Stomach (tissue), 9 donors: ENCODE results near the gene IL4I1. TPM values are rescaled to one million over a fixed set of nuclear protein-coding genes. Genes with fewer than 3 reads are reported as not detected.

Experiments
- DNase-seq, 2 donors: peaks; one replicate each; pipeline versions ENCODE4 v3.0.0 to v3.0.0-alpha.2; 2013 to 2019
- H3K27ac ChIP-seq, 5 donors: fragments of 200-600 bp in 4 of 5; sonication (generic) in 4 of 5; one replicate each; pipeline ENCODE4 v1.5.1; 2013 to 2019; ENCODE audit warnings: mild to moderate bottlenecking in 1 of 5, moderate library complexity in 1 of 5
- H3K27me3 ChIP-seq, 3 donors: fragments of 200-600 bp; sonication (generic); one replicate each; pipeline ENCODE4 v1.5.1; 2017 to 2019; ENCODE audit warnings: mixed run types in 1 of 3
- H3K36me3 ChIP-seq, 4 donors: fragments of 200-600 bp; sonication (generic); 1 replicate in 3 of 4; 2 replicates in 1 of 4; pipeline ENCODE4 v1.5.1; 2016 to 2019
- H3K4me1 ChIP-seq, 4 donors: fragments of 200-600 bp; sonication (generic); one replicate each; pipeline ENCODE4 v1.5.1; 2016 to 2019
- H3K4me3 ChIP-seq, 4 donors: fragments of 200-600 bp; sonication (generic) in 3 of 4; one replicate each; pipeline ENCODE4 v1.5.1; 2016 to 2019; ENCODE audit warnings: mild to moderate bottlenecking in 1 of 4
- H3K9me3 ChIP-seq, 4 donors: fragments of 200-600 bp; sonication (generic); one replicate each; pipeline ENCODE4 v1.5.1; 2016 to 2019
- EP300 ChIP-seq: sonication (generic); formaldehyde crosslinking; IDR thresholded peaks from one replicate; pipeline ENCODE4 v1.6.1; 2017; ENCODE audit warnings: antibody characterized with exemption
- POLR2A ChIP-seq, 4 donors: fragments of 450-650 bp; IDR thresholded peaks; one replicate each; pipeline ENCODE4 v1.6.1; 2016; ENCODE audit warnings: antibody characterized with exemption in 4 of 4, control low read depth in 2 of 4, mild to moderate bottlenecking in 1 of 4, moderate library complexity in 1 of 4
- POLR2AphosphoS5 ChIP-seq, 3 donors: sonication (generic); formaldehyde crosslinking; IDR thresholded peaks; one replicate each; pipeline ENCODE4 v1.6.1; 2016; ENCODE audit warnings: antibody characterized with exemption in 3 of 3
- WGBS, 5 donors: extraction: QIAGEN DNeasy Blood & Tissue Kit in 3 of 5; methylation state at CpG; one replicate each; pipeline versions ENCODE4 v1.1.5 to v1.1.7; 2013 to 2018; 5-methylcytosine and 5-hydroxymethylcytosine counted together
- intact Hi-C: fragments of 100-400 bp; cut with DNase I; formaldehyde crosslinking; loops from one replicate; pipeline ENCODE4 v1.15.1; 2023; ENCODE audit warnings: low total_unique reads
- polyA plus RNA-seq, 3 donors: library from polyadenylated mRNA; stranded (reverse); fragments of 200-250 nt; gene quantifications; one replicate each; pipeline ENCODE4 v1.2.3, GENCODE V29; 2013
- total RNA-seq, 5 donors: library from RNA; depleted of rRNA; stranded (reverse); fragments of >200 nt; gene quantifications; one replicate each; pipeline versions ENCODE4 v1.1.0 to v1.2.3, GENCODE V29; 2014 to 2016
- TF ChIP-seq, protein P1 (sequence below), 7 experiments: fragments of 450-650 bp in 4 of 7; fragments of 200-600 bp in 3 of 7; sonication (generic) in 3 of 7; IDR thresholded peaks; one replicate each; pipeline ENCODE4 v1.5.1; 2016 to 2019; ENCODE audit warnings: antibody characterized with exemption in 7 of 7, control low read depth in 2 of 7, mild to moderate bottlenecking in 1 of 7
- donor health status: healthy with polysubstance abuse.
- donor health status: Bipolar disorder and iron deficiency.
- donor health status: healthy.

Gene IL4I1
- total and polyA plus RNA-seq, 8 donors: 0.45 to 1.1 (median 0.66) TPM; not detected in 2

DNA sequence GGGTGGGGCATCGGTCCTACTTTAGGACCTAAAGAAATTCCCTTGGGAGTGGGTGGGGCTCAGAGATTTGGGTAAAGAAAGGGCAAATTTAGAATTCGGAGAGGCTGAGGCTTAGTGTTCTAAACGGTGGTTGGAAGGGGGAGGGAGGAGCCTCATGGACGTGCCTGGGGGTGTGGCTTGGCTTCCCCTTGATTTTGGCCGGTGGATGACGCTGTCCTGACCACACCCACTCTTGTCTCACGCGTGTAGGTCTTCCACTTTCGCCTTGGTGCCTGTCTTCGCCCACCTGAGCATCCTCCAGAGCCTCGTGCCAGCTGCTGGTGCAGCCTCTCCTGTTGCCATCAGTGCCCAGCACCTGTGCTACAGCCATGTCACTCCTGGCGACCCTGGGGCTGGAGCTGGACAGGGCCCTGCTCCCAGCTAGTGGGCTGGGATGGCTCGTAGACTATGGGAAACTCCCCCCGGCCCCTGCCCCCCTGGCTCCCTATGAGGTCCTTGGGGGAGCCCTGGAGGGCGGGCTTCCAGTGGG is 33.9 kb upstream of the IL4I1 start:
- peak in 1 of 2 donors; percentile 68 for DNase-seq
- Histone ChIP-seq H3K4me3 (peak overlapping the region in 3 of 4 donors; percentile 93 to 100 (median 97)), H3K4me1 (peaks cover 15 to 41% (median 30%) of the 10 kb centered on the region in 4 donors), H3K9me3 (no peaks in the 10 kb centered on the region), H3K27ac (peak overlapping the region in 4 of 5 donors; percentile 24 to 99 (median 93)), H3K27me3 (no peaks in the 10 kb centered on the region), H3K36me3 (peaks cover 6 to 48% (median 29%) of the 10 kb centered on the region in 4 donors)
- intact Hi-C loops: no loop called here
- 60 to 67% (median 64%) methylated on average over 15 of the region's 15 CpGs for WGBS, 5 donors
- TF ChIP-seq, protein P1, sequence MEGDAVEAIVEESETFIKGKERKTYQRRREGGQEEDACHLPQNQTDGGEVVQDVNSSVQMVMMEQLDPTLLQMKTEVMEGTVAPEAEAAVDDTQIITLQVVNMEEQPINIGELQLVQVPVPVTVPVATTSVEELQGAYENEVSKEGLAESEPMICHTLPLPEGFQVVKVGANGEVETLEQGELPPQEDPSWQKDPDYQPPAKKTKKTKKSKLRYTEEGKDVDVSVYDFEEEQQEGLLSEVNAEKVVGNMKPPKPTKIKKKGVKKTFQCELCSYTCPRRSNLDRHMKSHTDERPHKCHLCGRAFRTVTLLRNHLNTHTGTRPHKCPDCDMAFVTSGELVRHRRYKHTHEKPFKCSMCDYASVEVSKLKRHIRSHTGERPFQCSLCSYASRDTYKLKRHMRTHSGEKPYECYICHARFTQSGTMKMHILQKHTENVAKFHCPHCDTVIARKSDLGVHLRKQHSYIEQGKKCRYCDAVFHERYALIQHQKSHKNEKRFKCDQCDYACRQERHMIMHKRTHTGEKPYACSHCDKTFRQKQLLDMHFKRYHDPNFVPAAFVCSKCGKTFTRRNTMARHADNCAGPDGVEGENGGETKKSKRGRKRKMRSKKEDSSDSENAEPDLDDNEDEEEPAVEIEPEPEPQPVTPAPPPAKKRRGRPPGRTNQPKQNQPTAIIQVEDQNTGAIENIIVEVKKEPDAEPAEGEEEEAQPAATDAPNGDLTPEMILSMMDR (IDR thresholded peaks at IDR 0.05): no peak
- TF ChIP-seq EP300 (no peak), POLR2A (IDR thresholded peaks at IDR 0.05) (no peak), POLR2AphosphoS5 (IDR thresholded peaks at IDR 0.05) (no peak)

DNA sequence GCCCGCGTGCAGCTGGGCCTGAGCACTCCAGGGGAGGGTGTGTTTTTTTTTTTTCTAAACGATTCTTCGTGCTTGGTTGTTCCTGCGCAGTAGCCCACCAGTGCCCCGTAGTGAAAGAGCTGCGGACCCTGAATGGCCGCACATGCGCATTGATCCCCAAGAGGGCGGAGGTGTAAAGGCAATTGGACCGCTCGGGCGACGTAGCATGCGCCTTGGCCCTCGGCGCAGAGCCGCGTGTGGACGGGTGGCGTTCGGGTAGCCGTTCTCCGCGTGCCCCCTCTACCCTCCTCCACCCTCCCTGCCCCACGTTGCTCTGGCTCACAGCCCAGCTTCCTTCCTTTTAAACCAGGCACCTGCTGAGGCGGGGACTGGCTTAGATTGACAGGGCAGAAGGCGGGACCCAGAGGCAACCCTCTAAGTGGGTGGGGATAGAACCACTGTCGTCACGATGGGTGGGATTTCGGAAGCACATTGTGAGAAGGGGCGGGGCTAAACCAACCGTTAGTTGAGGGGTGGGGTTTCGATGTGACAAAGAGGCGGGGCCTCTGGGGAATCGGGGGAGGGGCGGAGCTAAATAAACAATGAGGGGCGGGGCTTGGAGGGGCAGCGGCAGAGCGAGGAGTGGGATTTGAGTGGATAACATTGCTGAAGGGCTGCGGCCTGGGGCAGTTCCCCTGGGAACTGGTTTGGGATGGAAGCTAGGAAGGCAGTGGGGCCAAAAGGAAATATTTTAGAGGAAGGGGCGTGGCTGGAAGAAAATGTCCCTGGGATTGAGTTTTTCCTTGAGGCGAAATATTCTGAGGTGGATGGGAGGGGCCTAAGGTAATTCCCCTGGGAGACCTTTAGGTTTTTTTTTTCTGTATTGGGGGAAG is 33.2 kb upstream of the IL4I1 start:
- H3K27me3 ChIP-seq: no peaks in the 10 kb centered on the region
- peak overlapping the region; percentile 87 to 99 (median 94) for H3K27ac ChIP-seq
- DNase-seq: peak; percentile 91 to 98
- intact Hi-C loops: no loop called here
- H3K4me1 ChIP-seq: peaks cover 15 to 48% (median 32%) of the 10 kb centered on the region in 4 donors
- TF ChIP-seq POLR2AphosphoS5 (IDR thresholded peaks at IDR 0.05) (peak; percentile 34 to 97 (median 82)), POLR2A (IDR thresholded peaks at IDR 0.05) (peak in 1 of 4 donors; percentile 60), EP300 (no peak)
- TF ChIP-seq, protein P1 (IDR thresholded peaks at IDR 0.05): peak in 1 of 7 experiments; percentile 35
- H3K4me3 ChIP-seq: peak overlapping the region; percentile 76 to 100 (median 95)
- WGBS, 5 donors: 3 to 5% (median 5%) methylated on average over 38 to 43 of the region's 43 CpGs
- H3K36me3 ChIP-seq: peaks cover 7 to 55% (median 33%) of the 10 kb centered on the region in 4 donors
- H3K9me3 ChIP-seq: no peaks in the 10 kb centered on the region

DNA sequence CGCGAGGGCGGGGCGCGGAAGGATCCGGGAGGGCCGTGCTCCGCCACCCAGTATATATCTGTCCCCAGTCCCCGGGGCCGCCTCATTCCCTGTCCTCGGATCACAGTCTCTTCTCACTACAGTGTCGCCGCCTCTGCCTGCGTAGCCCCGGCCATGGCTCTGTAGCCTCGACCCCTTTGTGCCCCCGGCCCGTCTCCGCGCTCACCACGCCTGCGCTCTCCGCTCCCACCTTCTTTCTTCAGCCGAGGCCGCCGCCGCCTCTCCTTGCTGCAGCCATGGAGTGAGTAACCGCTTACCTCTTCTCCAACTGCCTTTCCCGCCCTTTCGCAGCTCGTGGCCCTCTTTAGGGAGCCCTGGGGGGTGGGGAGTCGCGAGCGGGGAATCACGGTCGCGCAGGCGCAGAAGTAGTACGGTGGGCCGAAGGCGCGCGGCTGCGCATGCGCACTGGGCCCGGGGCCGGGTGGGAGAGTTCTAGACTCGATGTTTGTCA is 32.5 kb upstream of the IL4I1 start, which contains the start of the genes ATF5 and NUP62:
TSS of gene ATF5 (plus strand) at position 85 of the 490 bp plus-strand sequence. CDS start 1,646 bp downstream, outside the sequence.
TSS of gene NUP62 (minus strand) at position 384 of the 490 bp plus-strand sequence. CDS start 19,697 bp downstream, outside the sequence.
- intact Hi-C loops: no loop called here
- H3K27ac ChIP-seq: peak within 1 kb of the TSS; percentile 87 to 99 (median 94)
- peaks cover 12 to 62% (median 40%) of the 10 kb centered on the region in 4 donors for H3K36me3 ChIP-seq
- H3K4me3 ChIP-seq: peak within 1 kb of the TSS; percentile 76 to 100 (median 95)
- no peaks in the 10 kb centered on the region for H3K27me3 ChIP-seq
- WGBS, 5 donors: 0 to 1% (median 0%) methylated on average over 38 to 48 of the region's 48 CpGs
- TF ChIP-seq POLR2A (IDR thresholded peaks at IDR 0.05) (no peak), POLR2AphosphoS5 (IDR thresholded peaks at IDR 0.05) (peak in 1 of 3 donors; percentile 41), EP300 (no peak)
- TF ChIP-seq, protein P1 (IDR thresholded peaks at IDR 0.05): peak in 1 of 7 experiments; percentile 11
- peak; percentile 90 to 97 for DNase-seq
- no peaks in the 10 kb centered on the region for H3K9me3 ChIP-seq
- H3K4me1 ChIP-seq: peaks cover 15 to 54% (median 38%) of the 10 kb centered on the region in 4 donors
